Adrenal gland (tissue), 12 donors: ENCODE results near the gene RAB33A. TPM values are rescaled to one million over a fixed set of nuclear protein-coding genes. Genes with fewer than 3 reads are reported as not detected.

ENCODE experiments used
- DNase-seq, 7 donors: peaks; one replicate each; pipeline ENCODE4 v3.0.0-alpha.2; 2019 to 2020
- H3K27ac ChIP-seq, 5 donors: fragments of 200-600 bp; sonication (generic) in 4 of 5; 1 replicate in 3 of 5; 2 replicates in 2 of 5; pipeline versions ENCODE4 v1.5.1 to v1.8.0; 2016 to 2020; ENCODE audit warnings: mild to moderate bottlenecking in 1 of 5
- H3K27me3 ChIP-seq: fragments of 200-600 bp; 2 replicates; pipeline ENCODE4 v1.8.0; 2021
- H3K36me3 ChIP-seq, 2 donors: fragments of 200-600 bp; replicated peaks in 1 of 2; 1 replicate in 1 of 2; 2 replicates in 1 of 2; pipeline versions ENCODE4 v1.5.1 to v1.8.0; 2018 to 2022
- H3K4me1 ChIP-seq, 2 donors: fragments of 200-600 bp; replicated peaks in 1 of 2; 1 replicate in 1 of 2; 2 replicates in 1 of 2; pipeline versions ENCODE4 v1.5.1 to v1.8.0; 2018 to 2021
- H3K4me3 ChIP-seq, 4 donors: fragments of 200-600 bp; sonication (generic) in 3 of 4; one replicate each; pipeline ENCODE4 v1.5.1; 2016 to 2018
- H3K9me3 ChIP-seq, 3 donors: fragments of 200-600 bp; sonication (generic) in 1 of 3; replicated peaks in 1 of 3; 1 replicate in 2 of 3; 2 replicates in 1 of 3; pipeline versions ENCODE4 v1.5.1 to v1.8.0; 2016 to 2021
- POLR2A ChIP-seq, 2 donors: fragments of 450-650 bp; IDR thresholded peaks; one replicate each; pipeline ENCODE4 v1.6.1; 2017; ENCODE audit warnings: antibody characterized with exemption in 2 of 2, mild to moderate bottlenecking in 2 of 2, moderate library complexity in 1 of 2
- WGBS, 4 donors: extraction: QIAGEN DNeasy Blood & Tissue Kit in 2 of 4; methylation state at CpG; one replicate each; pipeline versions ENCODE4 v1.1.5 to v1.1.7; 2013 to 2017; 5-methylcytosine and 5-hydroxymethylcytosine counted together
- intact Hi-C, 2 donors: fragments of 100-400 bp; cut with DNase I; formaldehyde crosslinking; loops; one replicate each; pipeline versions ENCODE4 v1.14.1 to v1.15.0; 2022 to 2023
- polyA plus RNA-seq, 3 donors: library from polyadenylated mRNA; stranded (reverse); fragments of 200-250 nt in 2 of 3; fragments of 350-450 nt in 1 of 3; fragmentation: Illumina TruSeq in 1 of 3; extraction: RNeasy Lipid Tissue Mini Kit (QIAGEN cat#74804) in 1 of 3; gene quantifications; one replicate each; pipeline ENCODE4 v1.2.3, GENCODE V29; 2013 to 2014
- total RNA-seq, 9 donors: library from RNA; depleted of rRNA in 4 of 9; stranded (reverse); fragments of >200 nt in 4 of 9; fragments of 120-200 nt in 1 of 9; fragmentation: NEBNext Ultra II Directional in 1 of 9; extraction: Animal tissue kit (Norgen Biotek cat#: 25700) in 1 of 9; gene quantifications; one replicate each; pipeline versions ENCODE4 v1.1.0 to v1.2.4, GENCODE V29; 2013 to 2023
- TF ChIP-seq, protein P1 (sequence below), 6 experiments: fragments of 450-650 bp in 4 of 6; fragments of 200-600 bp in 2 of 6; sonication (generic) in 1 of 6; IDR thresholded peaks; 1 replicate in 5 of 6; 2 replicates in 1 of 6; pipeline versions ENCODE4 v1.5.1 to v1.8.0; 2016 to 2021; ENCODE audit warnings: antibody characterized with exemption in 6 of 6, mild to moderate bottlenecking in 2 of 6, moderate library complexity in 1 of 6
- donor health status: healthy with polysubstance abuse.
- donor health status: Bipolar disorder and iron deficiency.
- donor health status: DM: yes; HTN: yes; CAD: no.
- donor health status: DM: no; HTN: no; CAD: no.
- donor health status: DM: no; HTN: no; CAD: no.
- donor health status: DM: yes; HTN: yes; CAD: no.

Gene RAB33A
- total and polyA plus RNA-seq, 12 donors = 0.24 to 7.6 (median 1.2) TPM

DNA sequence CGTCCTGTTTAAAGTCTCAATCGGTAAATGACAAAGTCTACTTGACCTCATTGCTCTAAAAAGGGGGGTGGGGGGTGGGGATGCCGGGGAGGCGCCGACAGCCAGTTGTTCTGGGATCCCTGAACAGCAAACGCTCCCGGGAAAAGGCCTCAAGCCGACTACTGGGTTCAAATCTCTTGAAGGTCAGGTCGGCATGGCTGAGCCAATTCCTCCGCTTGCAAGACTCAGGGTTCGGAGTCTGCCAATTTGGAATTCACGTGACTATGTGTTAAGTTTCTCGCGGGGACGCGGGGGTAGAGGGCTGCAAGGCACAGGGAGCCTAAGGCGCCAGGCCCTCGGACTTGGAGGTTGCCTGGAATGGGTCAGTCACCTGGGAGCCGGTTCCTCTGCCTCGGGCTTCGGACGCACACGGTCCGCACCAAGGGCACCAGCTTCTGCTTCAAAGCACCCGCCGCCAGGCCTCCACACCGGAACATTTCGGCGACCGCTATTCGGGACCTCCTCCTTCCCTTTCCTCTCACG is 6.5 kb upstream of the RAB33A start:
- TF ChIP-seq, protein P1, sequence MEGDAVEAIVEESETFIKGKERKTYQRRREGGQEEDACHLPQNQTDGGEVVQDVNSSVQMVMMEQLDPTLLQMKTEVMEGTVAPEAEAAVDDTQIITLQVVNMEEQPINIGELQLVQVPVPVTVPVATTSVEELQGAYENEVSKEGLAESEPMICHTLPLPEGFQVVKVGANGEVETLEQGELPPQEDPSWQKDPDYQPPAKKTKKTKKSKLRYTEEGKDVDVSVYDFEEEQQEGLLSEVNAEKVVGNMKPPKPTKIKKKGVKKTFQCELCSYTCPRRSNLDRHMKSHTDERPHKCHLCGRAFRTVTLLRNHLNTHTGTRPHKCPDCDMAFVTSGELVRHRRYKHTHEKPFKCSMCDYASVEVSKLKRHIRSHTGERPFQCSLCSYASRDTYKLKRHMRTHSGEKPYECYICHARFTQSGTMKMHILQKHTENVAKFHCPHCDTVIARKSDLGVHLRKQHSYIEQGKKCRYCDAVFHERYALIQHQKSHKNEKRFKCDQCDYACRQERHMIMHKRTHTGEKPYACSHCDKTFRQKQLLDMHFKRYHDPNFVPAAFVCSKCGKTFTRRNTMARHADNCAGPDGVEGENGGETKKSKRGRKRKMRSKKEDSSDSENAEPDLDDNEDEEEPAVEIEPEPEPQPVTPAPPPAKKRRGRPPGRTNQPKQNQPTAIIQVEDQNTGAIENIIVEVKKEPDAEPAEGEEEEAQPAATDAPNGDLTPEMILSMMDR (IDR thresholded peaks at IDR 0.05) = no peak
- no peak for TF ChIP-seq POLR2A (IDR thresholded peaks at IDR 0.05)
- H3K27me3 ChIP-seq = no peaks in the 10 kb centered on the region
- WGBS, 4 donors = 0 to 52% (median 32%) methylated on average over 11 to 32 of the region's 32 CpGs; no CpG with 5 or more reads in 1 of the 4 donors
- H3K4me1 ChIP-seq = peaks cover 7 to 9% of the 10 kb centered on the region in 2 donors
- peak overlapping the region; percentile 64 to 94 (median 91) for H3K27ac ChIP-seq
- H3K4me3 ChIP-seq = peak overlapping the region in 3 of 4 donors; percentile 4 to 46 (median 18)
- H3K9me3 ChIP-seq = no peaks in the 10 kb centered on the region
- DNase-seq = peak in 4 of 7 donors; percentile 62 to 71 (median 64)
- intact Hi-C loops = no loop called here
- no peaks in the 10 kb centered on the region for H3K36me3 ChIP-seq

DNA sequence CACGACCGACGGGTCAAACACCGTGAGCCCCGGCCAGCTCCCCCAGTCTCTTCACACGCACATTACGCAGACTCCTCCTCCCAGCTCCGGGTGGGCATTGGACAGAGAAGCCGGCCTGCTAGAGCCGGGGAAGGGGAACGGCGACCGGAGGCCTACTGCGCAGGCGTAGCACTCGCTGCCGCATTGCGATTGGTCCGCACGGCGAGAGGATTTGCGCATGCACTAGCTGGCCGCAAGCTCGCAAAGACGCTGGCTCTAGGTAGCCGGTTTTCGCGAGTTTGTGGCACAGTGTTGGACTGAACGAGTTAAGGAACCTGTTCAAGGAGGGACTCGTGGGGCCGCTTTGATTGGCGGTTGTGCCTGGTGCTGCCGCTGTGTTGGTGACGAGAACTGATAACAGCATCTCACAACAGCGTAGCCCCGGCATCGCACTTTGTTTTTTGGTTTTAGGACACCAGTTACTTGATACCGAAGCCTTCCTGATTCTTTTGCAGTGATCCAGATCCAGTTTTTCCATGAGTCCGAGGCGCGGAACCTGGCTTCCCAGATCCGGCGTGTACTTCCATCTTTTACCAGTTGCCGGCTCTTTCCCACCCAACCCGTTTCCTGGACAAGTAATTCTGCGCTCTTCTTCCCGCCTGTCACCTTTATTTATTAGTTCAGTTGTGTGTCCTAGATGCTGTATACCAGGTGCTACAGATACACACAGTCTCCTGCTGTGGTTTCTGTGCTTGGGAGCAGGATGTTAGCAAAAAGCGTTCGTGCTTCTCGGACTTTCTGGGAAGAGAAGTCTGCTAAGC is 5.9 kb upstream of the RAB33A start, which contains the start of gene AIFM1:
Gene AIFM1 (minus strand): TSS at position 139 of the 800 bp plus-strand sequence. CDS start 185 bp downstream, outside the sequence.
- peaks cover 7 to 9% of the 10 kb centered on the region in 2 donors for H3K4me1 ChIP-seq
- H3K9me3 ChIP-seq = no peaks in the 10 kb centered on the region
- peak; percentile 89 to 97 (median 93) for DNase-seq
- WGBS, 4 donors = 0 to 40% (median 17%) methylated on average over 13 to 50 of the region's 50 CpGs
- H3K36me3 ChIP-seq = no peaks in the 10 kb centered on the region
- no peaks in the 10 kb centered on the region for H3K27me3 ChIP-seq
- H3K4me3 ChIP-seq = peak within 1 kb of the TSS; percentile 4 to 46 (median 13)
- TF ChIP-seq, protein P1 (IDR thresholded peaks at IDR 0.05) = peak in 2 of 6 experiments; percentile 6 to 35
- TF ChIP-seq POLR2A (IDR thresholded peaks at IDR 0.05) = peak; percentile 66 to 89
- intact Hi-C loops = no loop called here
- peak within 1 kb of the TSS; percentile 64 to 94 (median 91) for H3K27ac ChIP-seq

DNA sequence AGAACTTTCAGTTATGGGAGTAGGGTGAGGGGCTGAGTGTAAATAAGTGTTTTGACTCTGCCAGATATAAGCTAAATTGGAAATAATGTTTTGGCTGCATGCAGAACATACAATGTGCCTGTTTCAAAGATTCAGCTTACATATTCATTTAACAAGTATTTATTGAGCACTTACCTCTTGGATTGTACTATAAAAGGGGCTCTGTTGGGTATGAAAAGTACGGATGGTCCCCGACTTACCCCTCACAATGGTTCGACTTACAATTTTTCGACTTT is 5.3 kb upstream of the RAB33A start:
- intact Hi-C loops = no loop called here
- TF ChIP-seq, protein P1 (IDR thresholded peaks at IDR 0.05) = no peak
- no peak for TF ChIP-seq POLR2A (IDR thresholded peaks at IDR 0.05)
- Histone ChIP-seq H3K4me3 (peak overlapping the region in 2 of 4 donors; percentile 4 to 46), H3K27ac (peak overlapping the region; percentile 46 to 94 (median 91)), H3K36me3 (no peaks in the 10 kb centered on the region), H3K27me3 (no peaks in the 10 kb centered on the region), H3K9me3 (no peaks in the 10 kb centered on the region), H3K4me1 (peaks cover 7 to 9% of the 10 kb centered on the region in 2 donors)
- no peak for DNase-seq
- 0 to 33% (median 15%) methylated on average over 4 of the region's 4 CpGs for WGBS, 4 donors

DNA sequence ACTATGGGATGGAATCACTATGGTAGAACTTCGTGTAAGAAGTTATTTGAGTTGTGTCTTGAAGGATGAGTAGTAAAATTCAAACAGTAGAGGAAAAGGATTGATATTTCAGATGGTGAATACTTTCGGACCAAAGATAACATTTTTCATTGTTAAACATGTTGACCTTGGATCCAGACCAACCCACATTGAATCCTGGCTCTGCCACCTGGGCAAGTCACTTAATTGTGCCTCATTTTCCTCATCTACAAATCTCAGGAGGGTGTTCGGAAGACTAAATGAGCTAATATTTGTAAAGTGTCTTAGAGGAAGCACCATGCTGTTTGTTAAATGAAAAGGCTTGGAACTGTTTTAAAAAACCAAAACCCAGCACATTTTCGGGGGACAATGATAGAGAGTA is 4.7 kb upstream of the RAB33A start:
- Histone ChIP-seq H3K27ac (peak overlapping the region in 1 of 5 donors; percentile 91), H3K9me3 (no peaks in the 10 kb centered on the region), H3K36me3 (no peaks in the 10 kb centered on the region), H3K27me3 (no peaks in the 10 kb centered on the region), H3K4me1 (peaks cover 8 to 9% of the 10 kb centered on the region in 2 donors), H3K4me3 (peak overlapping the region in 1 of 4 donors; percentile 46)
- intact Hi-C loops = no loop called here
- no peak for DNase-seq
- 54 to 62% (median 58%) methylated on average over 4 of the region's 4 CpGs for whole genome bisulfite sequencing, 4 donors
- no peak for TF ChIP-seq POLR2A (IDR thresholded peaks at IDR 0.05)
- TF ChIP-seq, protein P1 (IDR thresholded peaks at IDR 0.05) = no peak
